ENCODE results near the gene CAGE1. TPM values are rescaled to one million over a fixed set of nuclear protein-coding genes. Genes with fewer than 3 reads are reported as not detected.
"Not testable (repeated sequence)": the region's sequence is repeated elsewhere in the genome, so short reads cannot be mapped to it uniquely, and the experiment has no call there.

The CAGE1 gene
- polyA plus RNA-seq, 1 experiment = not detected

DNA sequence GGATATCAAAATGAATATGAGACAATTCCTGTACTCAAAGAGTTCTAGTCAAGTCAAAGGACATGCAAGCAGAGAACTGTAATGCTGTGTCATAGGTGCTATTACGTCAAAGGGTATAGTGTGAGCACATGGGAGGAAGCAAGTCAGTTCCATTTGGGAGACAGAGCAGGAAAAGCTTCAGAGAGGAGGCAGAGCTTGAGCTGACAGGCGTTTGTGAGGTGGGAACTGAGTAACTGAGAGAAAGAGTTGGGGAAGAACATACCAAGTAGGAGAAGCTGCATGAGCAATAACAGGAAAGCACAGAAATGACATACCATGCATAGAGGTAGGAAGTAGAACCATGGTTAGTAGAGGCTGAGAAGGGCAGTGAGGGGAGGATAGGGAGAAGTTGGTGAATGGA is 61.3 kb downstream of the CAGE1 start:
- TF ChIP-seq, protein P1, sequence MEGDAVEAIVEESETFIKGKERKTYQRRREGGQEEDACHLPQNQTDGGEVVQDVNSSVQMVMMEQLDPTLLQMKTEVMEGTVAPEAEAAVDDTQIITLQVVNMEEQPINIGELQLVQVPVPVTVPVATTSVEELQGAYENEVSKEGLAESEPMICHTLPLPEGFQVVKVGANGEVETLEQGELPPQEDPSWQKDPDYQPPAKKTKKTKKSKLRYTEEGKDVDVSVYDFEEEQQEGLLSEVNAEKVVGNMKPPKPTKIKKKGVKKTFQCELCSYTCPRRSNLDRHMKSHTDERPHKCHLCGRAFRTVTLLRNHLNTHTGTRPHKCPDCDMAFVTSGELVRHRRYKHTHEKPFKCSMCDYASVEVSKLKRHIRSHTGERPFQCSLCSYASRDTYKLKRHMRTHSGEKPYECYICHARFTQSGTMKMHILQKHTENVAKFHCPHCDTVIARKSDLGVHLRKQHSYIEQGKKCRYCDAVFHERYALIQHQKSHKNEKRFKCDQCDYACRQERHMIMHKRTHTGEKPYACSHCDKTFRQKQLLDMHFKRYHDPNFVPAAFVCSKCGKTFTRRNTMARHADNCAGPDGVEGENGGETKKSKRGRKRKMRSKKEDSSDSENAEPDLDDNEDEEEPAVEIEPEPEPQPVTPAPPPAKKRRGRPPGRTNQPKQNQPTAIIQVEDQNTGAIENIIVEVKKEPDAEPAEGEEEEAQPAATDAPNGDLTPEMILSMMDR (IDR thresholded peaks at IDR 0.05; ENCODE audit: insufficient read depth, low read depth, low read length) = no peak
- no peak for DNase-seq (ENCODE audit: low read depth)
- ChIA-PET CTCF (interaction anchor here (1.5 kb wide), 1 partner anchor 287 kb away, joined by 4 read pairs; no protein-coding TSS in a partner anchor), POLR2A (no interaction called here)
- H3K27me3 ChIP-seq (ENCODE audit: control insufficient read depth, insufficient read depth, low read length) = peaks cover 2% of the 10 kb centered on the region
- H3K36me3 ChIP-seq (ENCODE audit: control insufficient read depth, insufficient read depth, low read length) = no peaks in the 10 kb centered on the region
- no peak overlapping the region for H3K4me3 ChIP-seq (ENCODE audit: low read depth, low read length)

DNA sequence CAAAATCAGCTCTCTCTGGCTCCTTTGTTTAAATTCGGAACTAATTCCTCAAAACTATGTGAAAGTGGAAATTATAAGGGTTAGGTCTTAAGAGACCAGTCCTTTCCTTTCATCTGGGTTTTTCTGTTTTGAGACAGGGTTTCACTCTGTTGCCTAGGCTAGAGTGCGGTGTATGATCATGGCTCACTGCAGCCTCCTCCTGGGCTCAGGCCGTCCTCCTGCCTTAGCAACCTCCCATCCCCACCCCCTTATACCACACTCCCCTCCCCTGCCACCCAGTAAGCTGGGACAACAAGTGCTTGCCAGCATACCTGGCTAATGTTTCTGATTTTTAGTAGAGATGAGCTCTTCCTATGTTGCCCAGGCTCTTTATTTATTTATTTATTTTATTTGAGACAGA is 63.8 kb downstream of the CAGE1 start:
- CTCF ChIA-PET = no interaction called here
- Histone ChIP-seq H3K4me3 (ENCODE audit: low read depth, low read length) (no peak overlapping the region), H3K36me3 (ENCODE audit: control insufficient read depth, insufficient read depth, low read length) (no peaks in the 10 kb centered on the region), H3K27me3 (ENCODE audit: control insufficient read depth, insufficient read depth, low read length) (peaks cover 2% of the 10 kb centered on the region; the same call in 1 of the 2 replicates)
- TF ChIP-seq, protein P1 (IDR thresholded peaks at IDR 0.05; ENCODE audit: insufficient read depth, low read depth, low read length) = no peak
- no peak for DNase-seq (ENCODE audit: low read depth)
- POLR2A ChIA-PET = no interaction called here

DNA sequence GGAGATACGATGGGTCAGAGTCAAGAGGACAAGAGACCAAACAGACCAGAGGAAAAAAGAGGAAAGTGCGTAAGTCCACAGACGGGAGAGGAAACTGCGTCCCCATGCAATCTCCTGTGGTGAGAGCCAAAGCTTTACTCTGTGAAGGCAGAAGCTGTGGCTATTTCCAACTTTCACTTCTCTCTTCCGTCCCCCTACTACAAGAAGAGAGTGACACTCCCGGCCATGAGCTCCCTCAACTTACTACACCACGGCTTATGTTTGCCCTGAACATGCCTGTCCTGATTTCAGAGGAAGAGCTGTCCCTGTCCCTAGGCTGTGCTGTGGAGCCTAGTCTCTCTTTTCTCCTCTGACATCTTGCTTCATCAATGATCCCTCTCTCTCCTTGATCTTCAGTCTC is 65.0 kb downstream of the CAGE1 start:
- CTCF ChIA-PET = no interaction called here
- Histone ChIP-seq H3K27me3 (ENCODE audit: control insufficient read depth, insufficient read depth, low read length) (peaks cover 2% of the 10 kb centered on the region; the same call in 1 of the 2 replicates), H3K4me3 (ENCODE audit: low read depth, low read length) (no peak overlapping the region), H3K36me3 (ENCODE audit: control insufficient read depth, insufficient read depth, low read length) (no peaks in the 10 kb centered on the region)
- TF ChIP-seq, protein P1 (IDR thresholded peaks at IDR 0.05; ENCODE audit: insufficient read depth, low read depth, low read length) = no peak
- POLR2A ChIA-PET = no interaction called here
- no peak for DNase-seq (ENCODE audit: low read depth)

DNA sequence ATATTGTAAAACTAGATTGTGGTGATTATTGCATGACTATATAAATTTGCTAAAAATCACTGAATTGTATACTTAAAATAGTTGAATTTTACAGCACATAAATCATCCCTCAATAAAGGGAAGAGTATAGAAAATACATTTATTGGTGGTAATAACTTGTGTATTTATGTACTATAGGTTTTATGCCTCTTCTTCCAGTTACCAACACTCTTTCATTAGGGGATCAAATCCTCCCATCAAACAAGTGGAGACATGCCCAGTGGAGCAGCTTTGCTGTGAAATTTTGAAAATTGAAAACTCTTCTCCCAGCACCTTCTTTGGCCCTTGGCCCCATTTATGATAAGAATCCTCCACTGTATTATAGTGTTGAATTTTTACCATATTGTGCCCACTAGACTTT is 66.5 kb downstream of the CAGE1 start:
- CTCF ChIA-PET = no interaction called here
- Histone ChIP-seq H3K4me3 (ENCODE audit: low read depth, low read length) (no peak overlapping the region), H3K27me3 (ENCODE audit: control insufficient read depth, insufficient read depth, low read length) (peaks cover 2% of the 10 kb centered on the region; the same call in 1 of the 2 replicates), H3K36me3 (ENCODE audit: control insufficient read depth, insufficient read depth, low read length) (no peaks in the 10 kb centered on the region)
- no peak for DNase-seq (ENCODE audit: low read depth)
- TF ChIP-seq, protein P1 (IDR thresholded peaks at IDR 0.05; ENCODE audit: insufficient read depth, low read depth, low read length) = no peak
- POLR2A ChIA-PET = no interaction called here

DNA sequence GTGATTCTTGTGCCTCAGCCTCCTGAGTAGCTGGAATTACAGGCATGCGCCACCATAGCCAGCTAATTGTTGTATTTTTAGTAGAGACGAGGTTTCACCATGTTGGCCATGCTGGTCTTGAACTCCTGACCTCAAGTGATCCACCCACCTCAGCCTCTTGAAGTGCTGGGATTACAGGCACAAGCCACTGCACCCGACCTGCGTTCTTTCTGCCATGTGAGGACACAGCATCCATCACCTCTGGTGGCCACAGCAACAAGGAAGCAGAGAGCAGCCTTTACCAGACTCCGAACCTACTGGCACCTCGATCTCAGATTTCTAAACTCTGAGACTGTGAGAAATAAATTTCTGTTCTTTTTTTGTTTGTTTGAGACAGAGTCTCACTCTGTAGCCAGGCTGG is 67.7 kb downstream of the CAGE1 start:
- H3K36me3 ChIP-seq (ENCODE audit: control insufficient read depth, insufficient read depth, low read length); POLR2A ChIA-PET; H3K4me3 ChIP-seq (ENCODE audit: low read depth, low read length); H3K27me3 ChIP-seq (ENCODE audit: control insufficient read depth, insufficient read depth, low read length); DNase-seq (ENCODE audit: low read depth); CTCF ChIA-PET: not testable (repeated sequence)

DNA sequence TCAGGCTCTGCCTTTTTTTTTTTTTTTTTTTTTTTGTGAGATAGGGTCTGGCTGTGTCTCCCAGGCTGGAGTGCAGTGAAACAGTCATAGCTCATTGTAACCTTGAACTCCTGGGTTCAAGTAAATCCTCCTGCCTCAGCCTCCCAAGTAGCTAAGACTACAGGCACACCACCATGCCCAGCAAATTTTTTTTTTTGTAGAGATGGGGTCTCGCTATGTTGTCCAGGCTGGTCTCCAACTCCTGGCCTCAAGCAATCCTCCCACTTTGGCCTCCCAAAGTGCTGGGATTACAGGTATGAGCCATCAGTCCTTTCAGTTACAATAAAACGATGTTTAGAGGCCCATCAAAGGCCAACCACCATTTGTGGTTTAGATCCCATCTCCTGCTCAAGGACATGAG is 70.1 kb downstream of the CAGE1 start:
- H3K27me3 ChIP-seq (ENCODE audit: control insufficient read depth, insufficient read depth, low read length); POLR2A ChIA-PET; H3K4me3 ChIP-seq (ENCODE audit: low read depth, low read length); H3K36me3 ChIP-seq (ENCODE audit: control insufficient read depth, insufficient read depth, low read length); DNase-seq (ENCODE audit: low read depth): not testable (repeated sequence)
- CTCF ChIA-PET = interaction anchor here (0.6 kb wide), 1 partner anchor 202 kb away, joined by 3 read pairs; no protein-coding TSS in a partner anchor

Data from BJ (cell line).